GM12878 (cell line): ENCODE measurements around the gene GALNT17. TPM values are rescaled to one million over a fixed set of nuclear protein-coding genes. Genes with fewer than 3 reads are reported as not detected.

Experiments used
- ATAC-seq: fragments of 200-7000 bp; cut with Tn5 transposase; 3 replicates; pipeline ENCODE4 v1.9.1; 2020; ENCODE audit warnings: mild to moderate bottlenecking, moderate library complexity
- BruUV-seq: library from RNA; stranded (reverse); fragments of 400-500 nt; replicated peaks from 2 replicates; lab custom pipeline; 2021; lab: Mats Ljungman, UMichigan
- CTCF ChIA-PET: fragments of 300-600 bp; sonication (Branson Sonifier 250); formaldehyde crosslinking; extraction: SDS; loops from one replicate; lab custom pipeline; 2021; ENCODE audit warnings: inconsistent platforms; lab: Yijun Ruan, JAX
- POLR2A ChIA-PET: fragments of 350-600 bp; formaldehyde crosslinking; extraction: SDS; loops from one replicate; lab custom pipeline; 2021; ENCODE audit warnings: inconsistent platforms; lab: Charles Lee
- RAD21 ChIA-PET: fragments of 300-600 bp; sonication (Branson Sonifier 250); formaldehyde crosslinking; loops from one replicate; lab custom pipeline; 2023; ENCODE audit warnings: antibody characterized with exemption; ENCODE audit not compliant: unreplicated experiment; lab: Charles Lee
- SMC1A ChIA-PET: fragments of 300-600 bp; sonication (Branson Sonifier 250); formaldehyde crosslinking; loops from one replicate; lab custom pipeline; 2023; ENCODE audit not compliant: unreplicated experiment, uncharacterized antibody; lab: Charles Lee
- DNase-seq: peaks from one replicate; pipeline ENCODE4 v3.0.0-alpha.2; 2011; ENCODE audit warnings: low read depth, low spot score
- FAIRE-seq: peaks from 3 replicates; lab custom pipeline; 2011; peaks lifted over from hg19 to GRCh38; lab: Jason Lieb, UNC
- H2AFZ ChIP-seq: 2 replicates; pipeline ENCODE4 v1.6.0; 2011; ENCODE audit warnings: low read depth, low read length, control low read depth; ENCODE audit not compliant: control insufficient read depth
- H3K27ac ChIP-seq: 2 replicates; pipeline ENCODE4 v1.5.1; 2011; ENCODE audit warnings: control low read depth; ENCODE audit not compliant: control insufficient read depth, insufficient read depth
- H3K27me3 ChIP-seq, 2 experiments: replicated peaks in 1 of 2; 2 replicates each; pipeline versions ENCODE4 v1.6.0 to v1.6.1; 2011; ENCODE audit warnings: low read length in 1 of 2; ENCODE audit not compliant: control insufficient read depth in 2 of 2, insufficient read depth in 2 of 2
- H3K36me3 ChIP-seq, 2 experiments: 2 replicates each; pipeline ENCODE4 v1.5.1; 2011; ENCODE audit warnings: low read length in 1 of 2; ENCODE audit not compliant: control insufficient read depth in 2 of 2, insufficient read depth in 2 of 2
- H3K4me1 ChIP-seq: 2 replicates; pipeline ENCODE4 v1.6.1; 2011; ENCODE audit warnings: mild to moderate bottlenecking, low read length, moderate library complexity, mixed read lengths; ENCODE audit not compliant: control insufficient read depth, insufficient read depth
- H3K4me2 ChIP-seq: 2 replicates; pipeline ENCODE4 v1.6.0; 2011; ENCODE audit warnings: control low read depth; ENCODE audit not compliant: control insufficient read depth, insufficient read depth
- H3K4me3 ChIP-seq: fragments of 200-600 bp; sonication (generic); 2 replicates; pipeline ENCODE4 v1.5.1; 2016
- H3K79me2 ChIP-seq: 2 replicates; pipeline ENCODE4 v1.6.0; 2011; ENCODE audit warnings: low read length; ENCODE audit not compliant: control insufficient read depth, insufficient read depth
- H3K9ac ChIP-seq: 2 replicates; pipeline ENCODE4 v1.8.0; 2011; ENCODE audit warnings: low read length, control low read depth, mixed read lengths; ENCODE audit not compliant: control insufficient read depth, insufficient read depth
- H3K9me3 ChIP-seq: replicated peaks from 3 replicates; pipeline ENCODE4 v1.5.1; 2011; ENCODE audit warnings: mild to moderate bottlenecking, low read length; ENCODE audit not compliant: control insufficient read depth, insufficient read depth
- H4K20me1 ChIP-seq: 2 replicates; pipeline ENCODE4 v1.6.0; 2011; ENCODE audit not compliant: control insufficient read depth, insufficient read depth
- EZH2 ChIP-seq: IDR thresholded peaks from 2 replicates; pipeline ENCODE4 v1.6.1; 2012; ENCODE audit warnings: low read depth, mild to moderate bottlenecking, control low read depth, inconsistent platforms, low read length, borderline replicate concordance; ENCODE audit not compliant: control insufficient read depth
- GATAD2B ChIP-seq: fragments of 450-650 bp; conservative IDR thresholded peaks from 2 replicates; pipeline ENCODE4 v1.6.1; 2017; ENCODE audit warnings: low read depth, mild to moderate bottlenecking, moderate library complexity
- HDAC6 ChIP-seq: fragments of 200-600 bp; sonication (generic); IDR thresholded peaks from one replicate; pipeline ENCODE4 v1.8.0; 2017; ENCODE audit warnings: antibody characterized with exemption; ENCODE audit not compliant: unreplicated experiment
- MXI1 ChIP-seq: fragments of 150-350 bp; IDR thresholded peaks from 2 replicates; pipeline ENCODE4 v1.6.1; 2011; ENCODE audit warnings: low read depth, mild to moderate bottlenecking, inconsistent platforms, low read length, improper control_type of control experiment
- NFYA ChIP-seq: IDR thresholded peaks from 2 replicates; pipeline ENCODE4 v1.6.1; 2011; ENCODE audit warnings: low read depth, mild to moderate bottlenecking, low read length, improper control_type of control experiment, borderline replicate concordance
- PAX8 ChIP-seq: fragments of 450-650 bp; IDR thresholded peaks from 2 replicates; pipeline ENCODE4 v1.6.1; 2017; ENCODE audit warnings: mild to moderate bottlenecking, moderate library complexity
- POLR2A ChIP-seq: IDR thresholded peaks from 2 replicates; pipeline ENCODE4 v1.6.1; 2011; ENCODE audit warnings: low read depth, mild to moderate bottlenecking, low read length
- RBBP5 ChIP-seq: fragments of 200-600 bp; sonication (generic); conservative IDR thresholded peaks from 2 replicates; pipeline ENCODE4 v1.6.1; 2016
- SIN3A ChIP-seq: IDR thresholded peaks from 2 replicates; pipeline ENCODE4 v1.6.1; 2012; ENCODE audit warnings: low read depth, low read length, improper control_type of control experiment
- SP1 ChIP-seq: IDR thresholded peaks from one replicate; pipeline ENCODE4 v1.6.1; 2011; ENCODE audit warnings: low read depth, low read length
- ZNF384 ChIP-seq: IDR thresholded peaks from 2 replicates; pipeline ENCODE4 v1.6.1; 2012; ENCODE audit warnings: low read depth, mild to moderate bottlenecking, low read length, improper control_type of control experiment, borderline replicate concordance
- WGBS: methylation state at CpG from one replicate; pipeline ENCODE4 v1.1.6; 2016; ENCODE audit warnings: low lambda C conversion rate; ENCODE audit not compliant: insufficient replicate concordance, insufficient coverage; ENCODE audit errors: missing lambda C conversion rate; 5-methylcytosine and 5-hydroxymethylcytosine counted together
- in situ Hi-C: fragments of 300-500 bp; cut with MboI; formaldehyde crosslinking; loops from 9 replicates; pipeline ENCODE4 v1.14.3; 2018; ENCODE audit warnings: mixed read lengths
- intact Hi-C: fragments of 100-400 bp; cut with micrococcal nuclease; formaldehyde crosslinking; loops from one replicate; pipeline ENCODE4 v1.14.2; 2022; ENCODE audit not compliant: unreplicated experiment
- polyA plus RNA-seq, 11 experiments: library from polyadenylated mRNA; depleted of rRNA in 4 of 11; unstranded in 6 of 11; stranded (reverse) in 5 of 11; fragments of >200 nt; fragmentation: Nextera tagmentation in 4 of 11; fragmentation: Illumina TruSeq in 1 of 11; extraction: Ambion mirVana in 4 of 11; extraction: Trizol in 1 of 11; gene quantifications; 1 replicate in 1 of 11; 2 replicates in 10 of 11; pipeline versions ENCODE4 v1.2.1 to v1.2.3, GENCODE V29; 2011 to 2016; ENCODE audit warnings: inconsistent platforms in 2 of 11, missing spikeins in 2 of 11, low read depth in 1 of 11
- total RNA-seq, 4 experiments: library from RNA; depleted of rRNA in 3 of 4; stranded (reverse); fragments of >200 nt in 3 of 4; fragmentation: Illumina TruSeq in 1 of 4; extraction: Trizol in 1 of 4; gene quantifications; 2 replicates each; pipeline versions ENCODE4 v1.2.1 to v1.2.3, GENCODE V29; 2013 to 2021
- TF ChIP-seq, protein P1 (sequence below): fragments of 450-650 bp; IDR thresholded peaks from 2 replicates; pipeline ENCODE4 v1.6.1; 2016; ENCODE audit warnings: mild to moderate bottlenecking

GALNT17 gene
- total and polyA plus RNA-seq, 10 of the 15 experiments (the other 5 are each of a cell fraction or from before 2014, with no cell fraction given) = 0.12 to 0.15 TPM; not detected in 8

DNA sequence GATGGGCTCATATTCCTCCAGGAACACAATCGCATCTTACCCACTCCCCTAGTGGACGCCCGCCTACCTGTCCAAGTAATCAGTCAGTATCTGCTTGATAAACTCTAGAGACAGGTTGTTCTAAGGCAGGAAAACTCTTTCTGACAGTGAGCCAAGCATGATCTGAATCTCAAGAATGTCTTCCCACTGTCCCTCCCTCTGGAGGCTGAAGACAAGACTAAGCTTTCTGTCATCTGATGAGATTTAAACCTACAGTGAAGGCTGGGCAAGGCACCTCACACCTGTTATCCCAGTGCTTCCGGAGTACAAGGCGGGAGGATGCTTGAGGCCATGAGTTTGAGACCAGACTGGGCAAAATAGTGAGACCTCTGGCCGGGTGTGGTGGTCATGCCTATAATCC lies 586.6 kb downstream of the GALNT17 start:
- H3K27ac ChIP-seq = no peak overlapping the region
- no TSS peak for BruUV-seq
- 52% methylated on average over 6 of the region's 6 CpGs for WGBS
- in situ Hi-C loops (no loop called here), intact Hi-C loops (no loop called here)
- no peaks in the 10 kb centered on the region for H3K36me3 ChIP-seq
- ChIA-PET CTCF (no interaction called here), SMC1A (no interaction called here), POLR2A (no interaction called here), RAD21 (no interaction called here)
- H4K20me1 ChIP-seq = no peaks in the 10 kb centered on the region
- no peaks in the 10 kb centered on the region for H3K27me3 ChIP-seq
- H2AFZ ChIP-seq = no peak overlapping the region
- FAIRE-seq (no peak), ATAC-seq (no peak), DNase-seq (no peak)
- no peaks in the 10 kb centered on the region for H3K4me1 ChIP-seq
- H3K4me2 ChIP-seq = no peak overlapping the region
- H3K9me3 ChIP-seq = no peaks in the 10 kb centered on the region; the same call in 2 of the 3 replicates
- no peaks in the 10 kb centered on the region for H3K79me2 ChIP-seq
- no peak overlapping the region for H3K4me3 ChIP-seq
- no peak overlapping the region for H3K9ac ChIP-seq
- TF ChIP-seq HDAC6 = no peak
- TF ChIP-seq NFYA = no peak
- TF ChIP-seq ZNF384 = no peak
- no peak for TF ChIP-seq EZH2
- no peak for TF ChIP-seq RBBP5
- no peak for TF ChIP-seq SP1
- TF ChIP-seq PAX8 = no peak
- no peak for TF ChIP-seq GATAD2B
- TF ChIP-seq POLR2A = no peak
- TF ChIP-seq SIN3A = no peak
- TF ChIP-seq, protein P1, sequence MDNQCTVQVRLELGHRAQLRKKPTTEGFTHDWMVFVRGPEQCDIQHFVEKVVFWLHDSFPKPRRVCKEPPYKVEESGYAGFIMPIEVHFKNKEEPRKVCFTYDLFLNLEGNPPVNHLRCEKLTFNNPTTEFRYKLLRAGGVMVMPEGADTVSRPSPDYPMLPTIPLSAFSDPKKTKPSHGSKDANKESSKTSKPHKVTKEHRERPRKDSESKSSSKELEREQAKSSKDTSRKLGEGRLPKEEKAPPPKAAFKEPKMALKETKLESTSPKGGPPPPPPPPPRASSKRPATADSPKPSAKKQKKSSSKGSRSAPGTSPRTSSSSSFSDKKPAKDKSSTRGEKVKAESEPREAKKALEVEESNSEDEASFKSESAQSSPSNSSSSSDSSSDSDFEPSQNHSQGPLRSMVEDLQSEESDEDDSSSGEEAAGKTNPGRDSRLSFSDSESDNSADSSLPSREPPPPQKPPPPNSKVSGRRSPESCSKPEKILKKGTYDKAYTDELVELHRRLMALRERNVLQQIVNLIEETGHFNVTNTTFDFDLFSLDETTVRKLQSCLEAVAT = no peak
- no peak for TF ChIP-seq MXI1
